Hematopoietic multipotent progenitor cell treated with erythropoietin and hydrocortisone succinate and interleukin-3 and kit ligand, for 8 days (in vitro differentiated cells): ENCODE results near the gene DMD.
"Not testable (repeated sequence)": the region's sequence is repeated elsewhere in the genome, so short reads cannot be mapped to it uniquely, and the experiment has no call there.

Experiments
- DNase-seq: peaks from one replicate; pipeline ENCODE4 v3.0.0-alpha.2; 2015

The DMD gene

GRCh38 chrX:33149580-33149979, 61.8 kb downstream of the DMD start:
- no peak for DNase-seq

DNA sequence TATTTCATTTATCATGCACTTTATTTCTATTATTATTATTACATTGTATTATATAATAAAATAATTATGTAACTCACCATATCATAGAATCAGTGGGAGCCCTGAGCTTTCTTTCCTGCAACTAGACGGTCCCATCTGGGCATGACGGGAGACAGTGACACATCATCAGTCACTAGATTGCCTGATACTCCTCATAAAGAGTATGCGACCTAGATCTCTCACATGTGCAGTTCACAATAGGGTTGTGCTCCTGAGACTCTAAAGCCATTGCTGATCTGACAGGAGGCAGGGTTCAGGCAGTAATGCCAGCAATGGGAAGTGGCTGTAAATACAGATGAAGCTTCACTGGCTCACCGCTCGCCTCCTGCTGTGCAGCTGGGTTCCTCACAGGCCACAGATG, 62.3 kb downstream of the DMD start:
- no peak for DNase-seq

GRCh38 chrX:33142331-33142730, 69.0 kb downstream of the DMD start:
- no peak for DNase-seq

- no peak for DNase-seq
Observed at GRCh38 chrX:33138677-33139249, 72.6 kb downstream of the DMD start.

DNA sequence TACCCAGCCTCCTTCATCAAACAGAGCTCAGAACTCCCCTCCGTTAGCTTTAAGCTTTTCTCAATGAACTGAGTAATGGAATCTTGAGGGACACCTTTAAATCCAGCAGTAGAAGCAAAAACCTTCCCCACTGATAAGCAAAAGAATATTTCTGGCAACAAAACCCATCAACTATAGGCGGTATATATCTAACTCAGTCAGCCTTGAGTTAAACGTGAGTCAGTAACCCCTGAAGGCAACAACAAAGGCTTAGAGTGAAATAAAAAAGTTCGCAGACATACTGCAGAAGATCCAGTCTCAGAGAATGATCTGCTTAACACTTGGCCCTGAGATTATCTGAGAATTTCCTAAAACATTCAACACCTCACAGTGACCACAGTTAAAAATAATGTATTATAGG, 77.2 kb downstream of the DMD start:
- DNase-seq, result no peak

GRCh38 chrX:33133320-33133719, 78.0 kb downstream of the DMD start:
- DNase-seq, result no peak

GRCh38 chrX:33132569-33132968, 78.8 kb downstream of the DMD start:
- no peak for DNase-seq

GRCh38 chrX:33129607-33130006, 81.7 kb downstream of the DMD start:
- no peak for DNase-seq

DNA sequence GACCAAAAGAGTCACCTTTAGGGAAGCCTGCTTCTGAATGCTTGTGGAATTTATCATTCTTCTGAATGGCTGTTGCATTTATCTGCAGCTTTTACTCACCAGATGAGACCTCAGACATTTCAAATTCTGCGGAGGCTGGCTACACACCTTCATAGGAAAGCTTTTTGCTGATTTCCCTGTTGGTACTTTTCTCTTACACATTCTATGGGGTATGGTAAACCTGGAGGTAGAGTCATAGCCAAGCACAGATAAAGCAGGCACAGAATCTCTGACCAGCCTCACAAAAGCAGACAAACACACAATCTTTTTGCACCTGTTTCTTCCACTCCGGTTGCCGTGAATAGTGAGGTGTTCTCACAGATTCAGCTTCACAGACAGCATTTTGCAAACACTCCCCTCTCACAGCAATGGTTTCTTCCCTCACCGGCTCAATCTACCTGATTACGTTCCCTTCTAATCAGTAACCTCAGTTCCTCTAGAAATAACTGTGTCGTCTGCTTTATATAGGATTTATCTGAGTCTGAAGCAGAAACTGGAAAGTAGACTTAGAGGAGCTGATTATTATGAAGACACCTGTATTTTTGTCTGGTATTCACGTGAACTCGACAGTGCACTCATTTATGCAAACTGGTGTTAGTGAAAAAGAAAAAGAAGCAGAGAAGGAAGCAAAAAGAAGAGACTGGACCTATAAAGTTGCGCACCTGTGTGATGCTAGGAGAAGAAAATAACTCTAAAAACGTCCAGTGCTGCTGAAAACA, 83.1 kb downstream of the DMD start:
- DNase-seq, result no peak

DNA sequence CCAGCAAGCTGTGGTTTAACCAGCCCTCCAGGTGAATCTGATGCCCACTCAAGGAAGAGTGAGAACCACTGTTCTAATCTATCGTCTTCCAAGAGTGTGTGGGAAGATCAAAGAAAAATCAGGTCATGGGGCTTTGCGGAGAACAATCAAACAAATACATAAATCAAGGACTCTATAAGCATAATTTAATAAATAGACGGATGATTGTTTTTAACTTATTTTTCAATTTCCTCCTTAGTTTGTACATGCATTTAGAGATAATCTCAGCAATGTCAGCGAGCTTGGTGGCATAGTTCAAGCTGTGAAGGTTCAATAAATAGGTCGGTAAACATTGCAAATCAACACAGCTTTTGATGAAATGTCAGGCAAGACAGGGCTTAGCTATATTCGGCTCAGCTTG, 84.9 kb downstream of the DMD start:
- DNase-seq, result no peak

DNA sequence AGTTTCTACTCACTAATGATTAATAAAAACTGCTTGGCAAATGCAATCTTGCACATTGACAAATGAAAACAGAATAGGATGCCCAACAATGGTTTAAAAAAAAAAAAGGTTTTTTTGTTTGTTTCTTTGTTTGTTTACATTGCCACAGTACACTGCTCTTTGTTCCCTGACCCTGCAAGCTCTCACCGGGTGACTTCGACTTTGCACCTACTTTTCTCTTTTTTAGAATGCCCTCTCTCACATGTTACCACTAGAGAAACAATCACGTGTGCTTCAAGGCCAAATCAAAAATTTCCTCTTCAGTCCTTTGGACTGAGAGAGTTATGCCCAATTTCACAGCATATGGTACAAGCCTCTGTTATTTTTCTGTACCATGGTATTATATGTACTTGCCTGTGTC, 101.5 kb downstream of the DMD start:
- DNase-seq, result no peak

DNA sequence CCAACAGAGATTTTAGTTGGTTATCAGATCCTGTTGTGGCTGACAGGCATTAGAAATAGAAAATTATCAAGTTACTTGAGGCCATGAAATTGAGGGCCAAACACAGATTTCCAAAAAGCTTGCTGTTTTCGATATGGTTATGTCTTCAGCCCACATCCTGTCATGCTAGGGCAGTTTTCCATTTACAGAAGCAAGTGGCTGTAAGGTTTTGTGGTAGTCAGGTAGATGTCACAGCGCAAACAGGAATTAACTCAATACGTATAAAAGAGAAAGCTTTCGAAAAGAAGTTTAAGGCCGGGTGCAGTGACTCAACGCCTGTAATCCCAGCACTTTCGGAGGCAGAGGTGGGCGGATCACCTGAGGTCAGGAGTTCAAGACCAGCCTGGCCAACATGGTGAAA, 104.6 kb downstream of the DMD start:
- DNase-seq, result no peak

DNA sequence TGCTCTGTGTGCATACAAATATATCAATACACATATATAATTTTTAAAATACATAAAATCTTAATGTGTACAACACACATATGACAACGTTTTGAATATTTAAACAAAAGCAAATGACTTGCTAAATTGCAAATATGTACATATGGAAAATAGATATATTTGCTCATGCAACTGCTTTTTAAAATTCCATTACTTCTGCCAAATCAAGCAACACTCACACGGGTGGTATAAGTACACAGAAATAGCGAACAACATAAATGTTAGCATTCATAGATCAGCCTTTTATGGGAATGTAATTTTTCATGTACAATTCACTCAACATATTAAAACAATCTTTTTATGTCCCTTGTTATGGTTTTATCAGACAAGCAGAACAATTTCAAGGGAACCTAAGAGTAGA, 116.3 kb downstream of the DMD start:
- no peak for DNase-seq

DNA sequence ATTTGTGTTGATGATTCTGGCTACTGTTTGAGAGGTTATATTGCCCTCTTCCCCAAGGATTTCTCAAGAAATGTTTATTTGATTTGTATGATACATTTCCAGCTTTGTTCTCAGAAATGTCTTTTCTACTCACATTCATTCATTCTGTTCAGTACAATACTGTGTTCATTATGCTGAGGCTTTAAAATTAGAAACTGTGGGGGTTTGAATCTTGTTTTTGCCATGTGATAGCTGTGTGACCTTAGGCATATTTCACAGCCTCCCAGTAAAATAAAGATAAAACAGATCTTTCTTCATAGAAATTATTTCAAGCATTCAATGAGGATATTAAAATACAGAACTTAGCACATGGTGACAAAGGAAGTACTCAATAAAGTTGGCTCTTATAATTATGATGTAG, 123.9 kb downstream of the DMD start:
- no peak for DNase-seq

DNA sequence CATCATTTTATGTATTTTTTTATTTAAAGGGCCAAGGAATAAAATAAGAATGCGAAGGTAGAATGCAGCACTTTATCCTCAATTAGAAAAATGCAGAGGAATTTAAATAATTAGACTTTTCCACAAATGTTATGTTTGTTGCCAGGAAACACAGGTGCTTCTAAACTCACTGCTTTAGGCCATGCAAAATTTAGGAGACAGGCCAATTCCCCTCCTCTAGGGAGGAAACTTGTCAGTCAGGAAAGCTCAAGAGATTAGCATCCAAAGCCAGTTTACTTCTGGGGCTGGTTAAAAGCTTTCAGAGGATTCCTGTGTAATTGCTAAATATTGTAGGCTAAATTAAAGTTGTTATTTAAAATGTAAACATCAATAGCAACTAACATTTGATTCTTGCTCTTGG, 124.5 kb downstream of the DMD start:
- no peak for DNase-seq

DNA sequence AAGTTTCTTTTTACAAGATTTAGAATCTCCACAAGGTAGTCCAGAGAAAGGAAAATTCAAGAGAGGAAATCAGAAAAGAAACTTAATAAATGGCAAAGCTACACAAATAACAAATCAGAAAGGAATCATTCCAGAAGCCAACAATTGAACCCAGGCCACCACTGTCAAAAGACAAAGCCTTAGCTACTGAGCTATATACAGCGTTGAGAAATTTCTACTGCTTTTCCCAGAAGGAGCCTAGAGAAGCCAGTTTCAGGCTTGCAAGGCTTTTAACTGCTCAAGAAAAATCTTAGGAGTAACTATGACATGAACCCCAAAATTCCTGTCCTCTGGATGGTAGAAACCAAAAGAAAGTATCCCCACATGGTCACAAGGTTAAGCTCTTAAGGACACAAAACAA, 129.0 kb downstream of the DMD start:
- DNase-seq, result no peak

- no peak for DNase-seq
Observed at GRCh38 chrX:33078273-33078672, 133.1 kb downstream of the DMD start.

DNA sequence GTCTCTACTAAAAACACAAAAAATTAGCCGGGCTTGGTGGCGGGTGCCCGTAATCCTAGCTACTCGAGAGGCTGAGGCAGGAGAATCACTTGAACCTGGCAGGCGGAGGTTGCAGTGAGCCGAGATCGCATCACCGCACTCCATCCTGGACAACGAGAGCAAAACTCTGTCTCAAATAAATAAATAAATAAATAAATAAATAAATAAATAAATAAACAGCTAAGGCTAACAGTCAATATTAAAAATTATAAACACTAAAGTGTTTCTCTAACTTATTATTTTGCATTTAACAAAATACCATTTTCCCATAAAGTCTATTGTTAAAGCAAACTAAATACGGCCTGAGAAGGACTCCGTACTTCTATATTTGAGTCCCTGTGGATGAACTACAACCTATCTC, 137.7 kb downstream of the DMD start:
- DNase-seq, result not testable (repeated sequence)

DNA sequence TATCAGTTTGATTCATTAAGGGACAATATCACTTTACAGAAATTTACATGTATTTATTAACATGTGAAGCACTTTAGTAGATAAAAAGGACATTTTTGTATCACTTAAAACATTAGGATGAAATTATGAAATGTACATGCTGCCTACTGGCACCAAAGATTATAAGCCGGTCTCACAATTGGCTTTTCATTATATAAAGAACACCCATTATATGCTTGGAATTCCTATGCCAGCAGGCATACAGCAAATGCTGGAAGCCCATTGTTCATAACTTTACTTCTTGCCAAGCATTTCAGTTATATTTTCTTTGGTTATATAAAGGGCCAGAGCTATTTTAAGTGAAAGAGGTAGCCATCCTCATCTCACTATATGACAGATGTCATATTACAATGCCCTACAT, 145.9 kb downstream of the DMD start:
- no peak for DNase-seq

DNA sequence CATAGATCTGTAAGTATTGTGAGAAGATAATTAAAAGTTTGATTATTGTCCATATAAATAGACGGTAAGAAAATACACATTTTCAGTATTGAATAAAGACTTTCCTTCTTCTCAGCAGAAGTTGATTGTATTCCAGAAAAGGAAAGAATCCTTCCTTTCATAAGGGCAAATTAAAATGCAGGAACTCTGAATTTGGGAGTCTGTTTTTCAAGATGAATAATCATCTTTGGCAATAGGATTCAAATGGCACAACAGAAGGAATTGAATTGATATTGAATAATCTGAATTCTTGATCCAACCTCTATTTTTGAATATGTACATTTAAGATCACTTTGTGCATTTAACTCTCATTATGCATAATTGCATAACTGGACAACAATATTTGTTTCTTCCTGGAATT, 149.3 kb downstream of the DMD start:
- no peak for DNase-seq

GRCh38 chrX:33053001-33053400, 158.3 kb downstream of the DMD start:
- DNase-seq, result no peak

- no peak for DNase-seq
Observed at GRCh38 chrX:33045882-33046281, 165.5 kb downstream of the DMD start.

- no peak for DNase-seq
Observed at GRCh38 chrX:33045245-33045644, 166.1 kb downstream of the DMD start.

DNA sequence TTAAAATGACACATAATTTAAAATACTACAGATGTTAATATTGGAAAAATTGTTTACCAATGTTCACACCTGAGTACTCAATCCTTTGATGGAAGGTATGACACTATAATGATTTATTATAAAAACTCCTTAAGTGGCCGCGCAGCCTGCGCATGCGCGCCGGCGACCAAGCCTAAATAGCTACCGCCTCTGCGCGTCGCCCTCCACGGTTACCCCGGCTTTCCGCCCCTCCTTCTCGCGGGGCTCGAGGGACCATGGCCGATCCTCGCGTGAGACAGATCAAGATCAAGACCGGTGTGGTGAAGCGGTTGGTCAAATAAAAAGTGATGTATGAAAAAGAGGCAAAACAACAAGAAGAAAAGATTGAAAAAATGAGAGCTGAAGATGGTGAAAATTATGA, 170.2 kb downstream of the DMD start:
- DNase-seq, result no peak

DNA sequence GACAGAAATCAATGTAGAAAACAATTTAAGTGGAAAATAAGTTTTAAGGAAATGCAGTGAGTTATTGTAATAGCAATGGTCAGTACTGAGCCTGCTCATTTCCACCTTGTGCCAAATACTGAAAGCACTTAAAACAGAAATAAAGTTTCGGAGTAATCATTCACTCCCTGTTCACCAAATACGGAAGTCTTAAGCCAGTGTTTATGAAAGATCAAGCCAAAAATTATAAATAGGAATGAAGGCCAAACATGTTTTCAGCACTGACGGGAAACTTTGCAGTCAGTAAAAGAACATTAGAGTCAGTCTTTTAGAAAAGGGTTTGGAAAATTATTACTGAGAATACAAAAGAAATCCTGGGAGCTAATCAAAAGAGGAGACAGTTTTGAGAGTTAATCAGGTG, 178.6 kb downstream of the DMD start:
- DNase-seq, result no peak
